Stimulated activated CD4-positive, alpha-beta T cell treated with anti-CD3 and anti-CD28 coated beads, Interleukin-4, amount 100 ng/mL, for 24 hours (primary cell): ENCODE results near the gene ENTREP1.

Experiments
- DNase-seq: peaks from one replicate; pipeline ENCODE4 v3.0.0-alpha.2; 2020

Gene ENTREP1

GRCh38 chr9:69319324-69320025 lies 5.5 kb upstream of the ENTREP1 start:
- no peak for DNase-seq

- no peak for DNase-seq
Measured at GRCh38 chr9:69322256-69322655, 2.8 kb upstream of the ENTREP1 start.

- no peak for DNase-seq
Measured at GRCh38 chr9:69323861-69324260, 1.2 kb upstream of the ENTREP1 start.

- no peak for DNase-seq
Measured at GRCh38 chr9:69325409-69326212, 596 bp downstream of the ENTREP1 start.

- no peak for DNase-seq
Measured at GRCh38 chr9:69326261-69326660, 1.2 kb downstream of the ENTREP1 start.

- DNase-seq: no peak
Measured at GRCh38 chr9:69330580-69330979, 5.6 kb downstream of the ENTREP1 start.

GRCh38 chr9:69331444-69331843 lies 6.4 kb downstream of the ENTREP1 start:
- DNase-seq: no peak

- DNase-seq: no peak
Measured at GRCh38 chr9:69332067-69332685, 7.2 kb downstream of the ENTREP1 start.

- DNase-seq: no peak
Measured at GRCh38 chr9:69333716-69334115, 8.7 kb downstream of the ENTREP1 start.

GRCh38 chr9:69334317-69334716 lies 9.3 kb downstream of the ENTREP1 start:
- no peak for DNase-seq

GRCh38 chr9:69339620-69340019 lies 14.6 kb downstream of the ENTREP1 start:
- DNase-seq: no peak

- DNase-seq: no peak
Measured at GRCh38 chr9:69340631-69341030, 15.6 kb downstream of the ENTREP1 start.

- DNase-seq: no peak
Measured at GRCh38 chr9:69342769-69343168, 17.8 kb downstream of the ENTREP1 start.

GRCh38 chr9:69344459-69344858 lies 19.4 kb downstream of the ENTREP1 start:
- no peak for DNase-seq

GRCh38 chr9:69346596-69347390 lies 21.8 kb downstream of the ENTREP1 start:
- DNase-seq: no peak

GRCh38 chr9:69347607-69348006 lies 22.6 kb downstream of the ENTREP1 start:
- no peak for DNase-seq

GRCh38 chr9:69351227-69351626 lies 26.2 kb downstream of the ENTREP1 start:
- no peak for DNase-seq

- no peak for DNase-seq
Measured at GRCh38 chr9:69355232-69355631, 30.2 kb downstream of the ENTREP1 start.

GRCh38 chr9:69357030-69357775 lies 32.2 kb downstream of the ENTREP1 start:
- DNase-seq: no peak

- DNase-seq: no peak
Measured at GRCh38 chr9:69357821-69358220, 32.8 kb downstream of the ENTREP1 start.

- DNase-seq: no peak
Measured at GRCh38 chr9:69363191-69363590, 38.2 kb downstream of the ENTREP1 start.

GRCh38 chr9:69364510-69365150 lies 39.6 kb downstream of the ENTREP1 start:
- no peak for DNase-seq
